Body of pancreas (tissue), 4 donors: ENCODE data around the gene OR51G2. TPM values are rescaled to one million over a fixed set of nuclear protein-coding genes. Genes with fewer than 3 reads are reported as not detected.

ENCODE experiments used
- ATAC-seq: fragments of 150-250 bp; one replicate; pipeline ENCODE4 v1.9.1; 2016
- DNase-seq, 4 donors: peaks; one replicate each; pipeline ENCODE4 v3.0.0-alpha.2; 2019
- H3K27ac ChIP-seq, 4 donors: fragments of 200-600 bp; sonication (generic); 1 replicate in 3 of 4; 2 replicates in 1 of 4; pipeline versions ENCODE4 v1.5.1 to v1.6.1; 2016 to 2019; ENCODE audit warnings: mild to moderate bottlenecking in 1 of 4, mixed read lengths in 1 of 4, moderate library complexity in 1 of 4
- H3K27me3 ChIP-seq, 2 donors: fragments of 200-600 bp; sonication (generic); one replicate each; pipeline ENCODE4 v1.6.0; 2016; ENCODE audit warnings: mild to moderate bottlenecking in 1 of 2
- H3K36me3 ChIP-seq, 2 donors: fragments of 200-600 bp; sonication (generic); replicated peaks in 1 of 2; 2 replicates each; pipeline ENCODE4 v1.5.1; 2016; ENCODE audit warnings: low read depth in 2 of 2; ENCODE audit not compliant: insufficient read depth in 1 of 2
- H3K4me1 ChIP-seq: fragments of 200-600 bp; sonication (generic); one replicate; pipeline ENCODE4 v1.6.0; 2016
- H3K4me3 ChIP-seq, 2 donors: fragments of 200-600 bp; sonication (generic); 1 replicate in 1 of 2; 2 replicates in 1 of 2; pipeline ENCODE4 v1.5.1; 2016 to 2019
- H3K9me3 ChIP-seq, 3 donors: fragments of 200-600 bp; sonication (generic); 1 replicate in 2 of 3; 2 replicates in 1 of 3; pipeline ENCODE4 v1.5.1; 2016
- CTCF ChIP-seq, 7 experiments: fragments of 450-650 bp in 4 of 7; fragments of 200-600 bp in 3 of 7; sonication (generic) in 3 of 7; IDR thresholded peaks; one replicate each; pipeline ENCODE4 v1.5.1; 2016 to 2019; ENCODE audit warnings: antibody characterized with exemption in 7 of 7
- POLR2A ChIP-seq, 3 donors: fragments of 450-650 bp; IDR thresholded peaks; one replicate each; pipeline ENCODE4 v1.6.1; 2016; ENCODE audit warnings: antibody characterized with exemption in 3 of 3, mild to moderate bottlenecking in 2 of 3
- WGBS, 2 donors: methylation state at CpG; one replicate each; pipeline ENCODE4 v1.1.5; 2017; 5-methylcytosine and 5-hydroxymethylcytosine counted together
- intact Hi-C: fragments of 100-400 bp; cut with DNase I; formaldehyde crosslinking; loops from one replicate; pipeline ENCODE4 v1.15.1; 2023
- total RNA-seq, 2 donors: library from RNA; depleted of rRNA; stranded (reverse); fragments of >200 nt; gene quantifications; one replicate each; pipeline ENCODE4 v1.1.0, GENCODE V29; 2016

OR51G2 gene
- total RNA-seq, 2 donors from 2014 or later = not detected

DNA sequence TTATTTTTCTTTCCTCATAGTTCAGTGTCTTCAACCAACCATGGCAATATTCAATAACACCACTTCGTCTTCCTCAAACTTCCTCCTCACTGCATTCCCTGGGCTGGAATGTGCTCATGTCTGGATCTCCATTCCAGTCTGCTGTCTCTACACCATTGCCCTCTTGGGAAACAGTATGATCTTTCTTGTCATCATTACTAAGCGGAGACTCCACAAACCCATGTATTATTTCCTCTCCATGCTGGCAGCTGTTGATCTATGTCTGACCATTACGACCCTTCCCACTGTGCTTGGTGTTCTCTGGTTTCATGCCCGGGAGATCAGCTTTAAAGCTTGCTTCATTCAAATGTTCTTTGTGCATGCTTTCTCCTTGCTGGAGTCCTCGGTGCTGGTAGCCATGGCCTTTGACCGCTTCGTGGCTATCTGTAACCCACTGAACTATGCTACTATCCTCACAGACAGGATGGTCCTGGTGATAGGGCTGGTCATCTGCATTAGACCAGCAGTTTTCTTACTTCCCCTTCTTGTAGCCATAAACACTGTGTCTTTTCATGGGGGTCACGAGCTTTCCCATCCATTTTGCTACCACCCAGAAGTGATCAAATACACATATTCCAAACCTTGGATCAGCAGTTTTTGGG is 37.2 kb downstream of the OR51G2 start, which contains the start of gene OR51T1:
Gene OR51T1, plus strand, starts transcription at position 41 of the 641 bp plus-strand sequence. Its CDS starts 0 bp downstream, at position 41.
- no peak within 1 kb of the TSS for H3K4me3 ChIP-seq
- no peaks in the 10 kb centered on the region for H3K9me3 ChIP-seq
- H3K4me1 ChIP-seq = no peaks in the 10 kb centered on the region
- 69 to 76% methylated on average over 8 of the region's 8 CpGs for WGBS, 2 donors
- intact Hi-C loops = no loop called here
- DNase-seq (no peak), ATAC-seq (no peak)
- TF ChIP-seq CTCF (IDR thresholded peaks at IDR 0.05) (no peak), POLR2A (IDR thresholded peaks at IDR 0.05) (no peak)
- H3K27ac ChIP-seq = no peak within 1 kb of the TSS
- no peaks in the 10 kb centered on the region for H3K36me3 ChIP-seq
- H3K27me3 ChIP-seq = no peaks in the 10 kb centered on the region

DNA sequence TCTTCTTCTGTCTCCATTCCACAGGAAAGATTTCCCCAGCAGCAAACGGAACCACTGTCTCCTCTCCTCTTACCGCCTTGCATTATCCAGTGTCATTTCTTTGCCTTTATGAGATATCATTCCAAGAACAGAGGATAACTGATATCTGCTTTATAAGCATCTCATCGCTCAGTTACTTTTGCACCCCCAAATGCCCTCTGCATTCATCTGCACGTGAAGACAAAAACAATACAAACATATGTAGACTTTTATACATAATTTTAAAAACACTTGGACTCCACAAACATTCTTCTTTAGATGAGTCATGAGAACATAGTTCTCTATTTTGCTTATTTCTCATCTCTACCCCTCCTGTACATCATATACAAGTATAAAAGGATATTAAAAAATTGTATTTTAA is 38.0 kb downstream of the OR51G2 start:
- Histone ChIP-seq H3K9me3 (no peaks in the 10 kb centered on the region), H3K36me3 (no peaks in the 10 kb centered on the region), H3K27me3 (no peaks in the 10 kb centered on the region), H3K4me1 (no peaks in the 10 kb centered on the region), H3K4me3 (no peak overlapping the region), H3K27ac (no peak overlapping the region)
- no peak for TF ChIP-seq CTCF (IDR thresholded peaks at IDR 0.05)
- TF ChIP-seq POLR2A (IDR thresholded peaks at IDR 0.05) = no peak
- intact Hi-C loops = no loop called here
- DNase-seq (no peak), ATAC-seq (no peak)
- 70 to 85% methylated on average over 4 of the region's 4 CpGs for WGBS, 2 donors

DNA sequence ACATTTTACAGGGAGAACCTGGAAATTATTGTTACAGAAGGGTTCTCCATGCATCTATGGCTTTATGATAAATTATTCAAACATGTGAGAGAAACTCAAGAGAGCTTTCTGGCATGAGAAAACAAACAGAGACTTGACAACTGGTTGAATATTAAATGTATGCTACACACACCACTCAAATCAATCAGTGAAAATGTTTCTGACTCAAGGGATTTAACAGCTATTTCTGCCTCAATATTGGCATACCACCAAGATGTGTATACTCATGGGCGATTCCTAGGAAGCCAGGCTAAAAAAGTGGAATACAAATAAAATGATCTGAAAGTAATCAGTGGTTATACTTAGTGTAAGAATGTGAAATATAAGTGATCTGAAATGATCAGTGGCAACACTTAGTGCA is 53.3 kb downstream of the OR51G2 start:
- WGBS, 2 donors = 9 to 13% methylated on average over 1 of the region's 1 CpG
- DNase-seq (no peak), ATAC-seq (no peak)
- intact Hi-C loops = no loop called here
- TF ChIP-seq CTCF (IDR thresholded peaks at IDR 0.05) (no peak), POLR2A (IDR thresholded peaks at IDR 0.05) (no peak)
- Histone ChIP-seq H3K36me3 (no peaks in the 10 kb centered on the region), H3K4me3 (no peak overlapping the region), H3K4me1 (no peaks in the 10 kb centered on the region), H3K27ac (no peak overlapping the region), H3K27me3 (no peaks in the 10 kb centered on the region), H3K9me3 (no peaks in the 10 kb centered on the region)

DNA sequence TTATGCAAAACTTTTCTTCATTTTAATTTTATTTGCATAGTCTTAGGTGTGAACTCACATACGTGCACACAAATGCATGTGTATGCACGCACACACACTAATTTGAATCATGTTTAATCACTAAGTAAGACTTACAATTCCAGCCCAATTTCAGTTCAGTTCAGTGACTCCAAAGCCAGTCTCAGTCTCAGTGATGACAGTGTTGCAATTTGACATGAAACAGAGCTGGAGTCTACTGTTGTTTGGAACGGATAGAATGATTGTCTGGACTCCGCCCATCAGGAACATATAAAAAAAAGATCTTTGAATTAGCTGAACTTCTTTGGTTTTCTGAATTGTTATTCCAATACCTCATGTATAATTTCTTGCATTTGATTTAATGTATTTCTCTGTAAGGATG is 55.3 kb downstream of the OR51G2 start:
- Histone ChIP-seq H3K27me3 (no peaks in the 10 kb centered on the region), H3K27ac (no peak overlapping the region), H3K36me3 (no peaks in the 10 kb centered on the region), H3K4me1 (no peaks in the 10 kb centered on the region), H3K9me3 (no peaks in the 10 kb centered on the region), H3K4me3 (no peak overlapping the region)
- ATAC-seq (no peak), DNase-seq (no peak)
- no peak for TF ChIP-seq CTCF (IDR thresholded peaks at IDR 0.05)
- no peak for TF ChIP-seq POLR2A (IDR thresholded peaks at IDR 0.05)
- 79 to 89% methylated on average over 4 of the region's 4 CpGs for WGBS, 2 donors
- intact Hi-C loops = no loop called here

Other genes with a start within 250 kb of the OR51G2 start
- not detected for gene OR51E2, start 221.5 kb downstream of the OR51G2 start, total RNA-seq
- gene MMP26, start 214.6 kb downstream of the OR51G2 start, total RNA-seq = not detected
- not detected for gene OR51F1, start 149.4 kb downstream of the OR51G2 start, total RNA-seq
- gene OR52R1, start 115.0 kb downstream of the OR51G2 start, total RNA-seq = not detected
- gene OR51F2, start 98.0 kb downstream of the OR51G2 start, total RNA-seq = not detected
- not detected for gene OR51S1, start 70.1 kb downstream of the OR51G2 start, total RNA-seq
- gene OR51T1, start 37.5 kb downstream of the OR51G2 start, total RNA-seq = not detected
- not detected for gene OR51A7, start 15.6 kb downstream of the OR51G2 start, total RNA-seq
- gene OR51G1, start 5.0 kb upstream of the OR51G2 start, total RNA-seq = not detected
- not detected for gene OR51A4, start 28.3 kb upstream of the OR51G2 start, total RNA-seq
- gene OR51A2, start 36.4 kb upstream of the OR51G2 start, total RNA-seq = not detected
- not detected for gene OR51L1, start 75.5 kb upstream of the OR51G2 start, total RNA-seq
- gene OR52J3, start 127.2 kb upstream of the OR51G2 start, total RNA-seq = not detected
- gene OR52E2, start 140.3 kb upstream of the OR51G2 start, total RNA-seq = not detected
- gene OR52E1, start 150.2 kb upstream of the OR51G2 start, total RNA-seq = not detected
- gene OR52A5, start 219.0 kb upstream of the OR51G2 start, total RNA-seq = not detected
- gene OR52A1, start 235.4 kb upstream of the OR51G2 start, total RNA-seq = not detected